HL-60 (cell line): ENCODE results near the gene ARL5C.

Experiments
- CTCF ChIP-seq: IDR thresholded peaks from one replicate; pipeline ENCODE4 v1.5.1; 2011; ENCODE audit warnings: low read length, control low read depth, inconsistent platforms; ENCODE audit not compliant: insufficient read depth
- SPI1 ChIP-seq: IDR thresholded peaks from 2 replicates; pipeline ENCODE4 v1.6.1; 2012; ENCODE audit warnings: low read depth, mild to moderate bottlenecking, borderline replicate concordance

- TF ChIP-seq SPI1 = no peak
- no peak for TF ChIP-seq CTCF
Measured at GRCh38 chr17:39194985-39195524, 29.1 kb upstream of the ARL5C start.
